H1 (cell line): ENCODE data around the gene CST4. TPM values are rescaled to one million over a fixed set of nuclear protein-coding genes. Genes with fewer than 3 reads are reported as not detected.

Source experiments
- CTCF ChIA-PET: fragments of 300-600 bp; sonication (Branson Sonifier 250); formaldehyde crosslinking; loops from one replicate; lab custom pipeline; 2021; ENCODE audit not compliant: partially characterized antibody; lab: Charles Lee
- POLR2A ChIA-PET: fragments of 300-600 bp; sonication (Branson Sonifier 250); formaldehyde crosslinking; loops from one replicate; lab custom pipeline; 2021; ENCODE audit warnings: inconsistent platforms; ENCODE audit not compliant: partially characterized antibody; lab: Charles Lee
- DNase-seq, 2 experiments: peaks; one replicate each; pipeline versions ENCODE4 v3.0.0 to v3.0.0-alpha.2; 2010 to 2022; ENCODE audit warnings: low spot score in 2 of 2, low read depth in 1 of 2, mixed read lengths in 1 of 2
- FAIRE-seq: peaks from 2 replicates; lab custom pipeline; 2011; peaks lifted over from hg19 to GRCh38; lab: Jason Lieb, UNC
- H2AFZ ChIP-seq: 2 replicates; pipeline ENCODE4 v1.8.1; 2012; ENCODE audit warnings: low read length, inconsistent platforms
- H2AK5ac ChIP-seq: 2 replicates; pipeline ENCODE4 v1.6.1; 2013; ENCODE audit warnings: low read depth, low read length
- H2BK120ac ChIP-seq: replicated peaks from 2 replicates; pipeline ENCODE3; 2013; ENCODE audit warnings: low read depth, low read length, inconsistent platforms
- H2BK12ac ChIP-seq: 2 replicates; pipeline ENCODE4 v1.6.1; 2013; ENCODE audit warnings: low read depth, low read length
- H2BK15ac ChIP-seq: 2 replicates; pipeline ENCODE4 v1.6.1; 2013; ENCODE audit warnings: low read length
- H2BK20ac ChIP-seq: 2 replicates; pipeline ENCODE4 v1.6.1; 2013; ENCODE audit warnings: low read length
- H2BK5ac ChIP-seq: 2 replicates; pipeline ENCODE4 v1.6.1; 2013; ENCODE audit warnings: low read depth, low read length
- H3K14ac ChIP-seq: 2 replicates; pipeline ENCODE4 v1.6.1; 2013; ENCODE audit warnings: inconsistent platforms; ENCODE audit not compliant: insufficient read length
- H3K18ac ChIP-seq: 2 replicates; pipeline ENCODE4 v1.6.1; 2013; ENCODE audit warnings: low read length; ENCODE audit errors: extremely low read depth
- H3K23ac ChIP-seq: 2 replicates; pipeline ENCODE4 v1.6.1; 2013; ENCODE audit warnings: inconsistent platforms; ENCODE audit not compliant: insufficient read length
- H3K23me2 ChIP-seq: 2 replicates; pipeline ENCODE4 v1.6.1; 2013; ENCODE audit warnings: low read depth, low read length
- H3K27ac ChIP-seq: 2 replicates; pipeline ENCODE4 v1.6.1; 2011; ENCODE audit warnings: low read depth, low read length, inconsistent platforms
- H3K27me3 ChIP-seq, 4 experiments: replicated peaks in 1 of 4; 1 replicate in 1 of 4; 2 replicates in 3 of 4; pipeline versions ENCODE4 v1.6.1 to v1.8.1; 2011 to 2013; ENCODE audit warnings: low read length in 3 of 4, mild to moderate bottlenecking in 3 of 4, inconsistent platforms in 2 of 4, mixed read lengths in 2 of 4, moderate library complexity in 1 of 4; ENCODE audit not compliant: control insufficient read depth in 3 of 4, insufficient read depth in 3 of 4; ENCODE audit errors: extremely low read depth in 1 of 4
- H3K36me3 ChIP-seq, 4 experiments: 2 replicates each; pipeline versions ENCODE4 v1.6.1 to v1.8.1; 2011 to 2013; ENCODE audit warnings: mild to moderate bottlenecking in 4 of 4, low read length in 3 of 4, moderate library complexity in 2 of 4, control low read depth in 1 of 4, inconsistent platforms in 1 of 4; ENCODE audit not compliant: insufficient read depth in 4 of 4, control insufficient read depth in 2 of 4
- H3K4ac ChIP-seq: replicated peaks from 2 replicates; pipeline ENCODE3; 2013; ENCODE audit warnings: low read length, low read depth, mixed read lengths, inconsistent platforms; ENCODE audit not compliant: insufficient read length
- H3K4me1 ChIP-seq, 4 experiments: replicated peaks in 1 of 4; 1 replicate in 1 of 4; 2 replicates in 3 of 4; pipeline versions ENCODE4 v1.6.1 to v1.8.1; 2011 to 2013; ENCODE audit warnings: low read length in 3 of 4, inconsistent platforms in 2 of 4, mixed read lengths in 1 of 4; ENCODE audit not compliant: insufficient read depth in 4 of 4, control insufficient read depth in 3 of 4
- H3K4me2 ChIP-seq, 2 experiments: 2 replicates each; pipeline versions ENCODE4 v1.6.1 to v1.8.1; 2011 to 2013; ENCODE audit warnings: low read depth in 2 of 2, low read length in 2 of 2, control low read depth in 1 of 2, inconsistent platforms in 1 of 2, mild to moderate bottlenecking in 1 of 2; ENCODE audit not compliant: insufficient read depth in 1 of 2
- H3K4me3 ChIP-seq, 4 experiments: fragments of 200-600, 300-600 bp in 1 of 4; sonication (generic), shearing (Covaris generic), sonication (Bioruptor Twin) in 1 of 4; 2 replicates each; pipeline versions ENCODE4 v1.5.1 to v1.8.1; 2011 to 2016; ENCODE audit warnings: low read length in 4 of 4, low read depth in 3 of 4, control low read depth in 2 of 4, inconsistent platforms in 2 of 4, mild to moderate bottlenecking in 2 of 4, mixed read lengths in 1 of 4, moderate library complexity in 1 of 4; ENCODE audit not compliant: insufficient read depth in 2 of 4; ENCODE audit errors: extremely low read depth in 1 of 4
- H3K56ac ChIP-seq: replicated peaks from 2 replicates; pipeline ENCODE3; 2013; ENCODE audit warnings: low read depth, mild to moderate bottlenecking, mixed read lengths, low read length, inconsistent platforms; ENCODE audit not compliant: insufficient read length
- H3K79me1 ChIP-seq: 2 replicates; pipeline ENCODE4 v1.6.1; 2013; ENCODE audit warnings: low read depth, low read length, control low read depth
- H3K79me2 ChIP-seq, 2 experiments: 2 replicates each; pipeline versions ENCODE4 v1.6.1 to v1.8.1; 2012 to 2013; ENCODE audit warnings: low read length in 2 of 2, mild to moderate bottlenecking in 2 of 2, inconsistent platforms in 1 of 2; ENCODE audit not compliant: insufficient read depth in 2 of 2, control insufficient read depth in 1 of 2
- H3K9ac ChIP-seq, 4 experiments: replicated peaks in 1 of 4; 1 replicate in 1 of 4; 2 replicates in 3 of 4; pipeline versions ENCODE4 v1.6.1 to v1.8.1; 2011 to 2013; ENCODE audit warnings: low read depth in 3 of 4, low read length in 3 of 4, control low read depth in 2 of 4, mild to moderate bottlenecking in 2 of 4, moderate library complexity in 2 of 4, inconsistent platforms in 1 of 4; ENCODE audit errors: extremely low read depth in 1 of 4
- H3K9me3 ChIP-seq, 2 experiments: 2 replicates each; pipeline versions ENCODE4 v1.6.1 to v1.8.1; 2012 to 2013; ENCODE audit warnings: mild to moderate bottlenecking in 2 of 2, moderate library complexity in 2 of 2, control low read depth in 1 of 2, inconsistent platforms in 1 of 2, low read depth in 1 of 2, low read length in 1 of 2, mixed read lengths in 1 of 2; ENCODE audit not compliant: insufficient read depth in 2 of 2
- H4K20me1 ChIP-seq, 2 experiments: replicated peaks in 1 of 2; 2 replicates each; pipeline versions ENCODE3 to v1.8.1; 2011 to 2013; ENCODE audit warnings: inconsistent platforms in 2 of 2, low read length in 2 of 2, mild to moderate bottlenecking in 1 of 2; ENCODE audit not compliant: insufficient read depth in 2 of 2, control insufficient read depth in 1 of 2
- H4K5ac ChIP-seq: 2 replicates; pipeline ENCODE4 v1.6.1; 2013; ENCODE audit warnings: low read length, low read depth, mixed read lengths, inconsistent platforms; ENCODE audit not compliant: insufficient read length
- H4K8ac ChIP-seq: 2 replicates; pipeline ENCODE4 v1.8.0; 2013; ENCODE audit warnings: mild to moderate bottlenecking, moderate library complexity, low read length, inconsistent platforms; ENCODE audit not compliant: insufficient read depth; ENCODE audit errors: extremely low read depth
- H4K91ac ChIP-seq: replicated peaks from 2 replicates; pipeline ENCODE3; 2013; ENCODE audit warnings: low read length, mixed read lengths, inconsistent platforms; ENCODE audit not compliant: insufficient read length
- MAFK ChIP-seq: IDR thresholded peaks from 2 replicates; pipeline ENCODE4 v1.6.1; 2012; ENCODE audit warnings: low read depth, mild to moderate bottlenecking, improper control_type of control experiment, low read length
- NANOG ChIP-seq: IDR thresholded peaks from 2 replicates; pipeline ENCODE4 v1.6.1; 2011; ENCODE audit warnings: low read length, low read depth, mild to moderate bottlenecking, inconsistent platforms; ENCODE audit not compliant: insufficient read depth, poor library complexity, severe bottlenecking
- WGBS, 2 experiments: shearing (Covaris generic) in 1 of 2; methylation state at CpG; one replicate each; pipeline versions ENCODE4 v1.1.6 to v1.1.7; 2013 to 2015; ENCODE audit warnings: low lambda C conversion rate in 2 of 2, mixed read lengths in 2 of 2, inconsistent platforms in 1 of 2, low coverage in 1 of 2, missing lambda C conversion rate in 1 of 2; ENCODE audit not compliant: insufficient replicate concordance in 2 of 2, insufficient coverage in 1 of 2, insufficient read length in 1 of 2; ENCODE audit errors: extremely low coverage in 1 of 2, missing lambda C conversion rate in 1 of 2; 5-methylcytosine and 5-hydroxymethylcytosine counted together
- polyA plus RNA-seq, 7 experiments: library from polyadenylated mRNA; depleted of rRNA in 3 of 7; stranded (reverse) in 5 of 7; unstranded in 2 of 7; fragments of >200 nt in 5 of 7; fragments of 200-250 nt in 2 of 7; gene quantifications; 1 replicate in 5 of 7; 2 replicates in 1 of 7; 4 replicates in 1 of 7; pipeline versions ENCODE4 v1.2.1 to v1.2.3, GENCODE V29; 2011 to 2013; ENCODE audit warnings: missing spikeins in 2 of 7, mixed read lengths in 2 of 7
- total RNA-seq: library from RNA; stranded (reverse); fragmentation: NEBNext Ultra II Directional; extraction: Animal tissue kit (Norgen Biotek cat#: 25700); gene quantifications from 2 replicates; pipeline ENCODE4 v1.2.1, GENCODE V29; 2021
- TF ChIP-seq, protein P1 (sequence below): IDR thresholded peaks from 2 replicates; pipeline ENCODE4 v1.6.1; 2011; ENCODE audit warnings: low read length, improper control_type of control experiment

Gene CST4
- total and polyA plus RNA-seq, 2 of the 8 experiments (the other 6 are each of a cell fraction or from before 2014, with no cell fraction given), result not detected

DNA sequence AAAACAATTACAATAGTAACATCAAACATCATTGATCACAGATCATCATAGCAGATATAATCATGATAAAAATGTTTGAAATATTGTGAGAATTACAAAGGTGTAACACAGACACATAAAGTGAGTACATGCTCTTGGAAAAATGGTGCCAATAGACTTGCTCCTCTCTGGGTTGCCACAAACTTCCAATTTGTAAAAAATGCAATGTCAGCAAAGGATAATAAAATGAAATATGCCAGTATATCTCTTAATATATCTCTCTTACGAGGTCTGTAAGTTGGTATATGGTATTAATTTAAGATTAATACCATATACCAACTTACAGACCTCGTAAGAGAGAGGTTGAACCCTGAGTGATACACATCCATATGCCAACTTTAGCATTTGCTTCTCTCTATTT, 37.7 kb downstream of the CST4 start:
- no peak overlapping the region for H3K27ac ChIP-seq
- no peaks in the 10 kb centered on the region for H3K9me3 ChIP-seq
- no peak overlapping the region for H3K9ac ChIP-seq
- H2BK120ac ChIP-seq, result no peak overlapping the region
- FAIRE-seq (no peak), DNase-seq (no peak)
- ChIA-PET POLR2A (no interaction called here), CTCF (interaction anchor here (6.1 kb wide), 1 partner anchor 17 kb away, joined by 29 read pairs; no protein-coding TSS in a partner anchor)
- no peak overlapping the region for H2BK20ac ChIP-seq
- H3K4me2 ChIP-seq, result no peak overlapping the region
- no peak overlapping the region for H4K5ac ChIP-seq
- H2BK12ac ChIP-seq, result no peak overlapping the region
- H3K18ac ChIP-seq, result no peak overlapping the region
- no peak overlapping the region for H2BK15ac ChIP-seq
- TF ChIP-seq, protein P1, sequence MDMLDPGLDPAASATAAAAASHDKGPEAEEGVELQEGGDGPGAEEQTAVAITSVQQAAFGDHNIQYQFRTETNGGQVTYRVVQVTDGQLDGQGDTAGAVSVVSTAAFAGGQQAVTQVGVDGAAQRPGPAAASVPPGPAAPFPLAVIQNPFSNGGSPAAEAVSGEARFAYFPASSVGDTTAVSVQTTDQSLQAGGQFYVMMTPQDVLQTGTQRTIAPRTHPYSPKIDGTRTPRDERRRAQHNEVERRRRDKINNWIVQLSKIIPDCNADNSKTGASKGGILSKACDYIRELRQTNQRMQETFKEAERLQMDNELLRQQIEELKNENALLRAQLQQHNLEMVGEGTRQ, result no peak
- TF ChIP-seq MAFK (peak; percentile 60; the same call in 1 of the 2 replicates), NANOG (no peak)
- H3K79me2 ChIP-seq, result no peaks in the 10 kb centered on the region
- no peak overlapping the region for H3K14ac ChIP-seq
- H4K8ac ChIP-seq, result no peak overlapping the region
- H3K23me2 ChIP-seq, result no peaks in the 10 kb centered on the region; the same call in 1 of the 2 replicates
- no peak overlapping the region for H3K4me3 ChIP-seq
- H2BK5ac ChIP-seq, result no peak overlapping the region
- H3K4ac ChIP-seq, result no peak overlapping the region
- peaks cover 0 to 5% (median 0%) of the 10 kb centered on the region in 4 experiments; a peak in 1 of 7 replicates for H3K4me1 ChIP-seq
- H3K36me3 ChIP-seq, result no peaks in the 10 kb centered on the region
- H3K27me3 ChIP-seq, result no peaks in the 10 kb centered on the region; a peak in 1 of 7 replicates
- no peak overlapping the region for H4K91ac ChIP-seq
- 94% methylated on average over 2 of the region's 2 CpGs; no CpG with 5 or more reads in 1 of the 2 experiments for WGBS, 2 experiments
- H2AFZ ChIP-seq, result no peak overlapping the region
- H3K23ac ChIP-seq, result no peak overlapping the region
- H3K56ac ChIP-seq, result no peak overlapping the region
- H4K20me1 ChIP-seq, result no peaks in the 10 kb centered on the region
- no peak overlapping the region for H2AK5ac ChIP-seq
- H3K79me1 ChIP-seq, result no peaks in the 10 kb centered on the region
